Type B pancreatic cell (in vitro differentiated cells): ENCODE measurements around the gene FOXA3. TPM values are rescaled to one million over a fixed set of nuclear protein-coding genes. Genes with fewer than 3 reads are reported as not detected.

Experiments used
- DNase-seq: peaks from one replicate; pipeline ENCODE4 v3.0.0; 2021; ENCODE audit warnings: mixed read lengths; ENCODE audit not compliant: unreplicated experiment; ENCODE audit errors: extremely low spot score
- H3K27ac Mint-ChIP-seq: 2 replicates; pipeline ENCODE4 v1.8.0; 2021; ENCODE audit warnings: mild to moderate bottlenecking, mixed read lengths
- H3K27me3 Mint-ChIP-seq: 2 replicates; pipeline ENCODE4 v1.8.0; 2021; ENCODE audit warnings: mixed read lengths
- H3K36me3 Mint-ChIP-seq: 2 replicates; pipeline ENCODE4 v1.8.0; 2021; ENCODE audit warnings: mixed read lengths
- H3K4me1 Mint-ChIP-seq: one replicate; pipeline ENCODE4 v1.8.0; 2021; ENCODE audit warnings: mixed read lengths; ENCODE audit not compliant: unreplicated experiment
- H3K4me3 Mint-ChIP-seq: 2 replicates; pipeline ENCODE4 v1.8.0; 2021; ENCODE audit warnings: mild to moderate bottlenecking, mixed read lengths
- H3K9me3 Mint-ChIP-seq: 2 replicates; pipeline ENCODE4 v1.8.0; 2021; ENCODE audit warnings: mixed read lengths
- CTCF ChIP-seq: fragments of 200-600 bp; sonication (generic); conservative IDR thresholded peaks from 2 replicates; pipeline ENCODE4 v1.5.0; 2021; ENCODE audit warnings: antibody characterized with exemption, mild to moderate bottlenecking
- total RNA-seq: library from RNA; stranded (reverse); gene quantifications from 2 replicates; pipeline ENCODE4 v1.2.1, GENCODE V29; 2021; ENCODE audit warnings: low replicate concordance

The FOXA3 gene
- total RNA-seq, 1 donor from 2014 or later = 3.3 TPM

- H3K4me3 Mint-ChIP-seq = no peak overlapping the region
- TF ChIP-seq CTCF = no peak
Observed at GRCh38 chr19:45821570-45821969, 42.6 kb upstream of the FOXA3 start.

GRCh38 chr19:45822716-45823115 is 41.4 kb upstream of the FOXA3 start:
- no peaks in the 10 kb centered on the region for H3K27me3 Mint-ChIP-seq
- peaks cover 5% of the 10 kb centered on the region for H3K36me3 Mint-ChIP-seq
- H3K4me1 Mint-ChIP-seq = no peaks in the 10 kb centered on the region
- no peak for DNase-seq
- no peaks in the 10 kb centered on the region for H3K9me3 Mint-ChIP-seq
- H3K4me3 Mint-ChIP-seq = no peak overlapping the region
- TF ChIP-seq CTCF = no peak
- H3K27ac Mint-ChIP-seq = no peak overlapping the region

More at GRCh38 chr19:45821570-45821969, 42.6 kb upstream of the FOXA3 start:
- Mint-ChIP-seq H3K27ac (no peak overlapping the region), H3K9me3 (no peaks in the 10 kb centered on the region), H3K36me3 (peaks cover 5% of the 10 kb centered on the region), H3K27me3 (no peaks in the 10 kb centered on the region), H3K4me1 (no peaks in the 10 kb centered on the region)
- DNase-seq = no peak

- no peaks in the 10 kb centered on the region for H3K9me3 Mint-ChIP-seq
- no peak overlapping the region for H3K27ac Mint-ChIP-seq
- DNase-seq = no peak
- no peak for TF ChIP-seq CTCF
- H3K4me1 Mint-ChIP-seq = no peaks in the 10 kb centered on the region
- no peaks in the 10 kb centered on the region for H3K27me3 Mint-ChIP-seq
- H3K4me3 Mint-ChIP-seq = no peak overlapping the region
- peaks cover 6% of the 10 kb centered on the region for H3K36me3 Mint-ChIP-seq
Observed at GRCh38 chr19:45823182-45823581, 40.9 kb upstream of the FOXA3 start.

GRCh38 chr19:45824041-45824471 is 40.1 kb upstream of the FOXA3 start:
- Mint-ChIP-seq H3K4me1 (no peaks in the 10 kb centered on the region), H3K27me3 (no peaks in the 10 kb centered on the region), H3K4me3 (no peak overlapping the region), H3K27ac (no peak overlapping the region), H3K9me3 (no peaks in the 10 kb centered on the region), H3K36me3 (peaks cover 11% of the 10 kb centered on the region)
- TF ChIP-seq CTCF = no peak
- DNase-seq = no peak

- Mint-ChIP-seq H3K4me3 (no peak overlapping the region), H3K27me3 (no peaks in the 10 kb centered on the region), H3K9me3 (no peaks in the 10 kb centered on the region), H3K36me3 (peaks cover 11% of the 10 kb centered on the region), H3K4me1 (no peaks in the 10 kb centered on the region), H3K27ac (no peak overlapping the region)
- no peak for DNase-seq
- no peak for TF ChIP-seq CTCF
Observed at GRCh38 chr19:45824531-45825262, 39.4 kb upstream of the FOXA3 start.
